HFFc6 (cell line): Measurements from ENCODE around the gene BTNL2. TPM values are rescaled to one million over a fixed set of nuclear protein-coding genes. Genes with fewer than 3 reads are reported as not detected.

Experiments
- DNase-seq: peaks from one replicate; pipeline ENCODE4 v3.0.0-alpha.2; 2018
- H3K27ac Mint-ChIP-seq: 2 replicates; pipeline ENCODE4 v1.8.0; 2020; ENCODE audit warnings: mild to moderate bottlenecking, mixed read lengths
- H3K27me3 Mint-ChIP-seq: 2 replicates; pipeline ENCODE4 v1.8.0; 2021; ENCODE audit warnings: mild to moderate bottlenecking, moderate library complexity, mixed read lengths; ENCODE audit not compliant: insufficient read depth
- H3K36me3 Mint-ChIP-seq: 2 replicates; pipeline ENCODE4 v1.8.0; 2021; ENCODE audit warnings: low read depth, mixed read lengths
- H3K4me1 Mint-ChIP-seq: 2 replicates; pipeline ENCODE4 v1.8.0; 2020; ENCODE audit warnings: low read depth, mixed read lengths
- H3K4me3 Mint-ChIP-seq: 2 replicates; pipeline ENCODE4 v1.8.0; 2020; ENCODE audit warnings: mild to moderate bottlenecking, moderate library complexity, mixed read lengths
- H3K9me3 Mint-ChIP-seq: 2 replicates; pipeline ENCODE4 v1.8.0; 2020; ENCODE audit warnings: mild to moderate bottlenecking, mixed read lengths
- CTCF ChIP-seq: fragments of 200-600 bp; sonication (generic); IDR thresholded peaks from 2 replicates; pipeline ENCODE4 v1.5.0; 2021; ENCODE audit warnings: antibody characterized with exemption, mild to moderate bottlenecking
- long read RNA-seq: library from polyadenylated mRNA; unstranded; transcript quantifications from one replicate; pipeline ENCODE4 v2.0.0, GENCODE V29; 2019
- total RNA-seq, 6 experiments: library from RNA; stranded (reverse); fragmentation: NEBNext Ultra II Directional; extraction: Animal tissue kit (Norgen Biotek cat#: 25700); gene quantifications; 2 replicates in 1 of 6; 3 replicates in 5 of 6; pipeline ENCODE4 v1.2.3, GENCODE V29; 2021

The BTNL2 gene
- not detected for total RNA-seq
- long read RNA-seq, result 0 reads

GRCh38 chr6:32406857-32407256 lies at the start of gene BTNL2:
Gene BTNL2, minus strand, starts transcription at chr6:32407181. Its CDS starts 58 bp downstream, at chr6:32407123.
- DNase-seq, result no peak
- Mint-ChIP-seq H3K27me3 (peaks cover 32% of the 10 kb centered on the region), H3K4me1 (no peaks in the 10 kb centered on the region), H3K36me3 (no peaks in the 10 kb centered on the region), H3K27ac (no peak within 1 kb of the TSS), H3K4me3 (no peak within 1 kb of the TSS), H3K9me3 (no peaks in the 10 kb centered on the region)
- no peak for TF ChIP-seq CTCF

- H3K27me3 Mint-ChIP-seq, result peaks cover 2% of the 10 kb centered on the region
- no peak overlapping the region for H3K27ac Mint-ChIP-seq
- H3K4me1 Mint-ChIP-seq, result no peaks in the 10 kb centered on the region
Observed at GRCh38 chr6:32449088-32449736, 42.2 kb upstream of the BTNL2 start.

GRCh38 chr6:32447932-32448331 lies 41.0 kb upstream of the BTNL2 start:
- H3K4me1 Mint-ChIP-seq, result no peaks in the 10 kb centered on the region
- H3K36me3 Mint-ChIP-seq, result no peaks in the 10 kb centered on the region
- peaks cover 8% of the 10 kb centered on the region; the same call in 1 of the 2 replicates for H3K9me3 Mint-ChIP-seq
- H3K27me3 Mint-ChIP-seq, result peaks cover 2% of the 10 kb centered on the region
- no peak overlapping the region for H3K4me3 Mint-ChIP-seq
- H3K27ac Mint-ChIP-seq, result no peak overlapping the region
- TF ChIP-seq CTCF, result no peak
- DNase-seq, result no peak

More at GRCh38 chr6:32449088-32449736, 42.2 kb upstream of the BTNL2 start:
- no peak for TF ChIP-seq CTCF
- Mint-ChIP-seq H3K9me3 (peaks cover 14% of the 10 kb centered on the region), H3K36me3 (no peaks in the 10 kb centered on the region), H3K4me3 (no peak overlapping the region)
- DNase-seq, result no peak

GRCh38 chr6:32445321-32445854 lies 38.4 kb upstream of the BTNL2 start:
- Mint-ChIP-seq H3K4me1 (no peaks in the 10 kb centered on the region), H3K4me3 (no peak overlapping the region), H3K27me3 (no peaks in the 10 kb centered on the region; the same call in none of the 2 replicates), H3K27ac (no peak overlapping the region), H3K9me3 (no peaks in the 10 kb centered on the region), H3K36me3 (no peaks in the 10 kb centered on the region)
- TF ChIP-seq CTCF, result no peak
- no peak for DNase-seq

GRCh38 chr6:32444433-32444832 lies 37.5 kb upstream of the BTNL2 start:
- Mint-ChIP-seq H3K4me3 (no peak overlapping the region), H3K27ac (no peak overlapping the region), H3K36me3 (no peaks in the 10 kb centered on the region), H3K9me3 (no peaks in the 10 kb centered on the region), H3K4me1 (no peaks in the 10 kb centered on the region), H3K27me3 (no peaks in the 10 kb centered on the region; the same call in none of the 2 replicates)
- no peak for TF ChIP-seq CTCF
- no peak for DNase-seq
